Ishikawa (cell line): ENCODE measurements around the gene TELO2.

Source experiments
- CEBPB ChIP-seq: IDR thresholded peaks from 2 replicates; pipeline ENCODE4 v1.6.1; 2012
- CREB1 ChIP-seq: IDR thresholded peaks from 2 replicates; pipeline ENCODE4 v1.6.1; 2012; ENCODE audit warnings: low read depth
- EGR1 ChIP-seq: IDR thresholded peaks from 2 replicates; pipeline ENCODE4 v1.6.1; 2012
- EP300 ChIP-seq: IDR thresholded peaks from 2 replicates; pipeline ENCODE4 v1.6.1; 2012; ENCODE audit warnings: borderline replicate concordance
- FOXM1 ChIP-seq: IDR thresholded peaks from 2 replicates; pipeline ENCODE4 v1.6.1; 2012; ENCODE audit warnings: low read depth, borderline replicate concordance
- MAX ChIP-seq: IDR thresholded peaks from 2 replicates; pipeline ENCODE4 v1.6.1; 2012
- NFIC ChIP-seq: IDR thresholded peaks from 2 replicates; pipeline ENCODE4 v1.6.1; 2012
- RAD21 ChIP-seq: IDR thresholded peaks from 2 replicates; pipeline ENCODE4 v1.6.1; 2012; ENCODE audit warnings: low read depth
- REST ChIP-seq: IDR thresholded peaks from 2 replicates; pipeline ENCODE4 v1.6.1; 2012; ENCODE audit warnings: low read depth, mild to moderate bottlenecking
- TAF1 ChIP-seq: IDR thresholded peaks from 2 replicates; pipeline ENCODE4 v1.6.1; 2012; ENCODE audit warnings: low read depth, mild to moderate bottlenecking
- TCF12 ChIP-seq: IDR thresholded peaks from 2 replicates; pipeline ENCODE4 v1.6.1; 2012; ENCODE audit warnings: low read depth
- TEAD4 ChIP-seq: IDR thresholded peaks from 2 replicates; pipeline ENCODE4 v1.6.1; 2012
- USF1 ChIP-seq: IDR thresholded peaks from 2 replicates; pipeline ENCODE4 v1.6.1; 2012
- YY1 ChIP-seq: IDR thresholded peaks from 2 replicates; pipeline ENCODE4 v1.6.1; 2012; ENCODE audit warnings: low read depth
- ZBTB7A ChIP-seq: IDR thresholded peaks from 2 replicates; pipeline ENCODE4 v1.6.1; 2012; ENCODE audit warnings: low read depth

The TELO2 gene

GRCh38 chr16:1447965-1448364 is 45.2 kb upstream of the TELO2 start:
- no peak for TF ChIP-seq CREB1

- TF ChIP-seq ZBTB7A (no peak), EGR1 (no peak), EP300 (no peak), RAD21 (no peak), CEBPB (no peak), MAX (no peak), REST (no peak), FOXM1 (no peak), CREB1 (no peak), TCF12 (no peak), YY1 (no peak), NFIC (no peak), TEAD4 (no peak), USF1 (no peak)
Measured at GRCh38 chr16:1448536-1449116, 44.5 kb upstream of the TELO2 start.

- TF ChIP-seq USF1 (no peak), CREB1 (no peak)
Measured at GRCh38 chr16:1449201-1449788, 43.9 kb upstream of the TELO2 start.

GRCh38 chr16:1450218-1450617 is 42.9 kb upstream of the TELO2 start:
- no peak for TF ChIP-seq ZBTB7A
- no peak for TF ChIP-seq EP300
- TF ChIP-seq RAD21, result no peak
- TF ChIP-seq TEAD4, result no peak
- TF ChIP-seq TCF12, result no peak
- no peak for TF ChIP-seq FOXM1
- TF ChIP-seq CEBPB, result no peak
- TF ChIP-seq CREB1, result no peak
- no peak for TF ChIP-seq MAX

- TF ChIP-seq FOXM1 (no peak), EGR1 (no peak), CREB1 (no peak), NFIC (no peak), TAF1 (no peak), USF1 (no peak), RAD21 (no peak), REST (no peak), ZBTB7A (no peak), TCF12 (no peak), MAX (no peak), TEAD4 (no peak)
Measured at GRCh38 chr16:1450841-1451240, 42.3 kb upstream of the TELO2 start.

GRCh38 chr16:1451702-1452392 is 41.3 kb upstream of the TELO2 start:
- TF ChIP-seq MAX (no peak), TEAD4 (no peak), FOXM1 (no peak), YY1 (no peak), EP300 (no peak), RAD21 (no peak), CEBPB (no peak), EGR1 (no peak), NFIC (no peak), USF1 (no peak), TCF12 (no peak), TAF1 (no peak), CREB1 (no peak)
